ENCODE measurements around the gene MIDN. TPM values are rescaled to one million over a fixed set of nuclear protein-coding genes. Genes with fewer than 3 reads are reported as not detected.

The MIDN gene
- polyA plus RNA-seq, 5 donors: 29.5 to 67.9 (median 40.8) TPM

GRCh38 chr19:1279782-1280341 is 31.5 kb downstream of the MIDN start:
- DNase-seq: peak; percentile 78 to 85

DNA sequence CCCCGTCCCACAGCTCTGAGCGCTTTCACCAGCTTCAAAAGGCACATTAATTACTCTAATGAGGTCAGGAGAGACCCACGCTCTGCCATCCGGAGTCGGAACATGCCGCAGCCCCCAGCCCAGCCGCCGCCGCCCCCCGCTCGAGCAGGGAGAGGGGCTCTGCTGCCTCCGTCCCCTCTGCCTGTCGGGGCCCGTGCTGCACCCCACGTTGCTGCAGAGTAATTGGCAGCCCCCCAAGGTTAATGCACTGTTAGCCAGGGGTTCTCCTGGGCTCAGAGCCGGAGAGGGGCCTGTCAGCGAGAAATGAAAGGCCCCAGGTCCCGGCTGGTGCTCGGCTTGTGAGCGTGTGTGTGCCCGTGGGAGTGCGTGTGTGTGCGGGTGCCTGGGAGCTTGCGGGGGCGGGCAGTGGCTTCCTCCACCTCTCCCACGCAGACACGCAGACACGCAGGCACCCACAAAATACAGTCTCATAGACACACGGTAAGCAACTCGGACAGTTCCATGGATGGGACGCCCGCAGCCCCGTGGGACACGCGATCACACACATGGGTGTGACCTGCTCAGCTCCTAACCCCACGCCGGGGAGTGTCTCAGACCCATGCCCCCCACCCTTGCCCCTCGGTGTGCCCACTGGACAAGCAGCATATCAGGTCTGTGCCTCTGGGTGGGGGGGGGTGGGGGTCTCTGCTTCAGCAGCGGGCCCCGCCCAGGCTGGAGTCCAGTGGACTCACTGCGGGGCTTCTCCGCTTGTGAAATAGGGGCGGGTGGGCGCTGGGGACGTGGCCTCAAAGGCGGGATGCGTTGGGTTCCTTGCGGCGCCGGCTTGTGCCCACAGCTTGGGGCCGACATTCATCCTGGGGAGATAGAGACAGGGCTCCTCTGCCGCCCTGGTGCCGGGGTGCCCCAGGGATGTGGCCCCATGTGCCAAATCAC is 32.5 kb downstream of the MIDN start:
- no peak for DNase-seq

DNA sequence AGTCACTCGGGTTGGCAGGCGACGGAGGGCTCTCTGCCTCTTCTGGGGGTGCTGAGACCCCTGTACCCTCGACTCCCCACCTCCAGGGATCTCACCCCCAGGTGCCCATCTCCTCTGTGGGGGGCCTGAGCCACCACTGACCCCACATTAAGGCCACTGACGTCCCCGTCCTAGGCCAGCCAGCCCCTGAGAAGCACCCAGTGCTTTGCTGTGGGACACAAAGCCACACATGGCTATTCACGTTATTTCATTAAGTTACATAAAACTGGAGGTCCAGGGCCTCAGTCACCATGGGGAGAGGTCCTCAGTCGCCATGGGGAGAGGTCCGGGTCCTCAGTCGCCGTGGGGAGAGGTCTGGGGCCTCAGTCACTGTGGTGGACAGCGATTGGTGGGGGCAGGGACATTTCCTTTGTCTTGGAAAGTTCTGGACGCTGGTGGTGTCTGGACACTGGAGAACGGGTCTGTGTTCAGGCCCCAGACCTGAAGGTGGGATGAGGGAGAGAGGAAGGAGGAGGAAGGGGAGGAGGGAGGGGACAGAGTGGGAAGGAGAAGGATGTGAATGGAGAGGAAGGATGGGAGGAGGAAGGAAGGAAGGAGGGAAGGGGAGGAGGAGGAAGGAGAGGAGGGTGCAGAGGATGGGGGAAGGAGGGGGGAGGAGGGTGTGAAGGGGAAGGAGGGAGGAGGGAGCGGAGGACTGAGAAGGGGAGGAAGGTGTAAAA is 33.3 kb downstream of the MIDN start:
- DNase-seq: no peak

GRCh38 chr19:1282588-1283206 is 34.3 kb downstream of the MIDN start:
- no peak for DNase-seq

DNA sequence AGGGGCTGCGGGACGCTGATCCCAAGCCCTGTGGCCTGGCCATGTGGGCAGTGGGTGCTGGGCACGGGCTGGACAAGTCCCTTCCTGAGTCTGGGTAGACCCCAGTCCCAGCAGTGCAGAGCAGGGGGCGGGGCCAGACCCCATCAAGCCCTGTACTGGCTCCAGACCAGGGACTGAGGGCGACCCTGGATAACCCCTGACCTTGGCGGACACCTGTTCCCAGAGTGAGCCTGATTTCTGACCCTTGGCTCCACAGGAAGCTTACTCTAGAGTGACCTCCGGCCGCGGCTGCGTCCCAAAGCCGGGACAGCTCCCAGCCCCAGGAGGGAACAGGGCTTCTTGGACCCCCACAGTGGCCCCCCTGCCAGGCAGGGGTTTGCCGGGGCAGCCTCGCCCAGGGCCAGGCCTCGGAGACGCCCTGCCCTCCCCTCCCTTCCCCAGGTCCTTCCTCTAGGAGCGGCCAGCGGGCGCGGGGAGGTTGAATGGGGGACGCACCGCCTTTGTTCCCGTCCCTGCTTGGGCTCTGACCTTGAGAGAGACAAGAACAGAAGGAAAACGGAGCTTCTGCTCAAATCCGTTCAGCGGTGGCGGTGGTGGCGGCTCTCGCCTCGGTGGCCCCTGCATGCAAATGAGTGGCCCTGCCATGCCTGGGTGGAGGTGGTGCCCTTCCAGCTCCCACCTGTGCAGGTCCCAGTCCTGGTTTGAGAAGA is 35.0 kb downstream of the MIDN start:
- DNase-seq: no peak

- no peak for DNase-seq
Observed at GRCh38 chr19:1283917-1284292, 35.5 kb downstream of the MIDN start.

DNA sequence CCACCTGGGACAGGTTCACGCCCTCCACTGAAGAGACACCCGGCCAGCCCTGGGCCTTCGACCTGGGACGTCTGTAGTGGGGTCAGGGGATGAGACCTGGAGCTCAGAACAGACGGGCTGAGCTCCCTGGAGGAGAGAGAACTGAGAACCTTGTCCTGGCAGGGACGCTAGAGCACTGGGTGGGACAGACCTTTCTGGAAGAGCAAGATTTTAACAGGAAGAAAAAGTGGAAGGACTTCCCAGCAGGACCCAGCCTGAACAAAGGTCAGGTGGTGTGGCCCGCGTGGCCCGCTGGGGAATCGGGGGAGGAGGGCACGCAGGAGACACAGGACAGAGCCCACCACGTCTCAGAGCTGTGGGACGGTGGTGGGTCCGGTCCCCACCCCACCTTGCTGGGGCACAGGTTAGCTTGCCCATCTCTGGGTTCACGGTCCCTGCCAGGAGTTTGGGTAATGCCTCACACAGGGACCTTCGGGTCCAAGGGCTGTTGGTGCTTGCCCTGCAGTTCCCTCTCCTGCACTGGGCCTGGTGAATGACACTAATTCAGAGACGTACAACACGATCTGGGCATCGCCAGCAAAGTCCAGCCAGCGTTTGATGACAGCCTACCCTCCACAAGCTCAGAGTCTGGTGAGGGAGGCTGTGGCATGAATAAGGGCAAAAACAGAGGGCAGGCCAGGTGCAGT is 36.1 kb downstream of the MIDN start:
- no peak for DNase-seq

DNA sequence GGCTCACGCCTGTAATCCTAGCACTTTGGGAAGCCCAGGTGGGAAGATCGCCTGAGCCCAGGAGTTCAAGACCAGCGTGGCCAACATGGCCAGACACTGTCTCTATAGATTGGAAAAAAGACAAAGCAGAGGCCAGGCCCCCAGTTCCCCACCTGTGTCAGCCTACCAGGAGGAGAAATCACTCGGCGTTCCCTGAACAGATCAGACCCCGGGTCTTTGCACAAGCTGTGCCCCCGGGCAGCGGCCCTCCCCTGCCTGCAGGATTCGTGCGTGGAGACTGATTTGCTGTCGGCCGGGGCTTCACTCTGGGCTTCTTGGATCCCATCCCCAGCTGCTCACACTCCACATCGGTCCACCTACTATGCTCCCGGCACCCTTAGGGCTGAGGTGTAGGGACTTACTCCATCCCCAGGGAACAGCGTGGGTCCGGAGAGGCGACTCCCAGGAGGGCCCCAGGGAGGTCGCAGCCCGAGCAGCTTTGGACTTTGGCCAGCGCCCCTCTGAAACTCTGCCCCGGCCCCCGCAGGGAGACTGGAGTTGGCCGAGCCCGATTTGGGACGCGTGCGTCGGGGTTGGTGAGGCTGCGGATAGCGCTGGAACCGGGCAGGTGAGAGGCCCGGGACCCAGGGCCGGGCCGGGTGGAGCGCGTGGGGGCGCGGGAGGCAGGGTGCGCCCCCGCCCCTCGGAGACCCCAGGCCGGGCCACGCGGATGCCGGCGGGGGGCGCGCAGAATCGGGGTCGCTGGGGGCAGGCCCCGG is 36.8 kb downstream of the MIDN start:
- DNase-seq: no peak

- no peak for DNase-seq
Observed at GRCh38 chr19:1285737-1286360, 37.5 kb downstream of the MIDN start, which contains the start of gene EFNA2. Gene EFNA2 (plus strand): TSS chr19:1285873. CDS start chr19:1286169, 296 bp downstream.

DNA sequence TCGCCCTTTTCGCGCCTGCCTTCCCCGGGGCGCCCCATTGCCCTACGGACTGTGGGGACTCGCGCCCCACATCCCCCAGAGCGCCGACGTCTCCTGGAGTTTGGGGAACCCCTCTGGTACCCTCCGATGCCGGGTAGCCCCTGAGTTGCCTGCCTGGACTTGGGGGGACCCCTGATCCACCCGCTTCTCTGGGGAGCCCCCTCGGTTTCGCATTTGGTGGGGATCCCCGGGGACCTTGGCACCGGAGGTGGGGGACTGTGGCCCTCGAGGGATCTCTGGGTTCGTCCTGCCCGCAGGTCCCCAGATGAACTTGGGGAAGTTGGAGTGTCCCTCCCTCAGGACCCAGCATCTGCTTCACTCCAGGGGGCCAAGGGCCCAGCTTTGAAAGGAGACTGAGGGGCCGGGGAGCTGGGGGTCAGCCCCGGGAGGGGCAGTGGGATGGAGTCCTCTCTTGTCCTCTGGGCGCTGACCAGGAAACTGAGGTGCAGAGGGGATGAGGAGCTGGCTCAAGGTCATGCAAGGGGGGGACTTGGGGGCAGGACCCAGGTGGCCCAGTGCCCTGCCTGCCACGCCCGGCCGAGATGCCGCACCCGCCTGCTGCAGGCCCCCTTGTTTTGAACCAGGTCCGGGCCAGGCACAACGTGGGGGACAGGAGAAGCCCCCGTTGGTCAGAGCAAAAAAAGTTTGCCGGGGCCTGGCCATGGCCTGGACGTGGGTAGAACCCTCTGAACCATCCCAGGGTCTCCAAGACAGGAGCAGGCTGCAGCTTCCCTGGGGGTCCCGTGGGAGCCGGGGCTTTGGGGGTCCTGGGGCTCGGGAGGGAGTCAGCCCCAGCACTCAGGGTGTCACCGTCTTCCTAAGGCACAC is 38.3 kb downstream of the MIDN start:
- DNase-seq: no peak

GRCh38 chr19:1287354-1288225 is 39.2 kb downstream of the MIDN start:
- DNase-seq: no peak

- DNase-seq: no peak
Observed at GRCh38 chr19:1288226-1288612, 39.8 kb downstream of the MIDN start.

DNA sequence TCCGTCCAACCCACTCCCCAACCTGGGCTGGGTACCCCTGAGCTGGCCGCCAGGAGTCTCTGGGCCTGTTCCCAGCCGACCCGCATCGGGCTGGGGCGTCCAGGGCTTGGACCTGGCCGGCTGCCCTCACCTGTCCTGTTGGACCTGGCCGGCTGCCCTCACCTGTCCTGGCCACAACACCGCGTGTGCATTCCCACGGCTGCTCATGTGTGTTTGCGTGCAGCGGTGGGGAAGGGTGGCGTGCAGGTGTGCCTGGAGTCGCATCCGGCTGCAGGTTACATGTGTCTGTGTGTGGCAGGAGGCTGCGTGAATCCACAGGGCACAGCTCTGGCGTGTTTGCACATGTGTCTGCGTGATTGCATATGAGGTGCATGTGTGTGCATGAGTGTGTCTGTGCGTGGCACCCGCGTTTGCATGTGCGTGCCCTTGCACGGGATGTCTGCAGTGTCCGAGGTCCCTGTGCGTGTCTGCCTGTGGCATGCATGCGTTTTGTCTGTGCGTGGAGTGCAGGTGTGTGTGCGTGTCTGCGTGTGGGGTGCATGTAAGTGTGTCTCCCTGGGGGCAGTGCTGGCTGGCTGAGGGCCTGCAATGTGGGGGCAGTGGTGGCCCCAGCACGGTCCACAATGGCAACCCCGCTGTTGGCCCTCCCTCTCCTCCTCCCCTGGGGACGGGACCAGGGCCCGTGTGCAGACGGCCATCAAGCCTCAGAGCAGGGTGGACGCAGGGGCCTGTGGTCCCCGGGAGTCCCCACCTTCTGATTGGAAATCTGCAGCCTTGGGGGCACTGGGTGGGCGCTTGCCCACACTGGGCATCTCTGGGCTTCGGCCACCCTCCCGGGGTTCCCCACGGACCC is 40.7 kb downstream of the MIDN start:
- DNase-seq: no peak

DNA sequence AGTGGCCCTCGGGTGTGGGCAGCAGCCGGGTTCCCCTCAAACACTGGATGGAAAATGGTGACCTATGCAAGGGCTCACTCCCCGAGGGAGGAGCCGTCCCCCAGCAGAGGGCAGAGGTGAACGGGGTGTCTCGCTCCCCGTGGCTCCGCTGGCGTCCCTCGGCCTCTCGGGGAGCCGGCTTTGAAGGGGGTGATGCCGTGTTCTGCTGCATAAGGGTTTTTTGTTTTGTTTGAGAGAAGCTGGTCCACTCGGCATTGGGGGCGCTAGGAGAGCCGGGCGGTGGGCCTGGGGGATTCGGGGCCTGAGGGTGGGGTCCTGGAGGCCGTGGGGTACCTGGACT is 41.3 kb downstream of the MIDN start:
- no peak for DNase-seq

GRCh38 chr19:1290196-1290702 is 41.9 kb downstream of the MIDN start:
- DNase-seq: no peak

Data from right lung (tissue), 5 donors.